Stomach (tissue), 9 donors: ENCODE data around the gene CNR2. TPM values are rescaled to one million over a fixed set of nuclear protein-coding genes. Genes with fewer than 3 reads are reported as not detected.
"Not testable (repeated sequence)": the region's sequence is repeated elsewhere in the genome, so short reads cannot be mapped to it uniquely, and the experiment has no call there.

Experiments
- DNase-seq, 2 donors: peaks; one replicate each; pipeline versions ENCODE4 v3.0.0 to v3.0.0-alpha.2; 2013 to 2019
- H3K27ac ChIP-seq, 5 donors: fragments of 200-600 bp in 4 of 5; sonication (generic) in 4 of 5; one replicate each; pipeline ENCODE4 v1.5.1; 2013 to 2019; ENCODE audit warnings: mild to moderate bottlenecking in 1 of 5, moderate library complexity in 1 of 5
- H3K27me3 ChIP-seq, 3 donors: fragments of 200-600 bp; sonication (generic); one replicate each; pipeline ENCODE4 v1.5.1; 2017 to 2019; ENCODE audit warnings: mixed run types in 1 of 3
- H3K36me3 ChIP-seq, 4 donors: fragments of 200-600 bp; sonication (generic); 1 replicate in 3 of 4; 2 replicates in 1 of 4; pipeline ENCODE4 v1.5.1; 2016 to 2019
- H3K4me1 ChIP-seq, 4 donors: fragments of 200-600 bp; sonication (generic); one replicate each; pipeline ENCODE4 v1.5.1; 2016 to 2019
- H3K4me3 ChIP-seq, 4 donors: fragments of 200-600 bp; sonication (generic) in 3 of 4; one replicate each; pipeline ENCODE4 v1.5.1; 2016 to 2019; ENCODE audit warnings: mild to moderate bottlenecking in 1 of 4
- H3K9me3 ChIP-seq, 4 donors: fragments of 200-600 bp; sonication (generic); one replicate each; pipeline ENCODE4 v1.5.1; 2016 to 2019
- EP300 ChIP-seq: sonication (generic); formaldehyde crosslinking; IDR thresholded peaks from one replicate; pipeline ENCODE4 v1.6.1; 2017; ENCODE audit warnings: antibody characterized with exemption
- POLR2A ChIP-seq, 4 donors: fragments of 450-650 bp; IDR thresholded peaks; one replicate each; pipeline ENCODE4 v1.6.1; 2016; ENCODE audit warnings: antibody characterized with exemption in 4 of 4, control low read depth in 2 of 4, mild to moderate bottlenecking in 1 of 4, moderate library complexity in 1 of 4
- POLR2AphosphoS5 ChIP-seq, 3 donors: sonication (generic); formaldehyde crosslinking; IDR thresholded peaks; one replicate each; pipeline ENCODE4 v1.6.1; 2016; ENCODE audit warnings: antibody characterized with exemption in 3 of 3
- WGBS, 5 donors: extraction: QIAGEN DNeasy Blood & Tissue Kit in 3 of 5; methylation state at CpG; one replicate each; pipeline versions ENCODE4 v1.1.5 to v1.1.7; 2013 to 2018; 5-methylcytosine and 5-hydroxymethylcytosine counted together
- intact Hi-C: fragments of 100-400 bp; cut with DNase I; formaldehyde crosslinking; loops from one replicate; pipeline ENCODE4 v1.15.1; 2023; ENCODE audit warnings: low total_unique reads
- polyA plus RNA-seq, 3 donors: library from polyadenylated mRNA; stranded (reverse); fragments of 200-250 nt; gene quantifications; one replicate each; pipeline ENCODE4 v1.2.3, GENCODE V29; 2013
- total RNA-seq, 5 donors: library from RNA; depleted of rRNA; stranded (reverse); fragments of >200 nt; gene quantifications; one replicate each; pipeline versions ENCODE4 v1.1.0 to v1.2.3, GENCODE V29; 2014 to 2016
- TF ChIP-seq, protein P1 (sequence below), 7 experiments: fragments of 450-650 bp in 4 of 7; fragments of 200-600 bp in 3 of 7; sonication (generic) in 3 of 7; IDR thresholded peaks; one replicate each; pipeline ENCODE4 v1.5.1; 2016 to 2019; ENCODE audit warnings: antibody characterized with exemption in 7 of 7, control low read depth in 2 of 7, mild to moderate bottlenecking in 1 of 7
- donor health status: healthy with polysubstance abuse.
- donor health status: Bipolar disorder and iron deficiency.
- donor health status: healthy.

CNR2 gene
- total and polyA plus RNA-seq, 8 donors, result 0.18 to 0.23 TPM; not detected in 6

DNA sequence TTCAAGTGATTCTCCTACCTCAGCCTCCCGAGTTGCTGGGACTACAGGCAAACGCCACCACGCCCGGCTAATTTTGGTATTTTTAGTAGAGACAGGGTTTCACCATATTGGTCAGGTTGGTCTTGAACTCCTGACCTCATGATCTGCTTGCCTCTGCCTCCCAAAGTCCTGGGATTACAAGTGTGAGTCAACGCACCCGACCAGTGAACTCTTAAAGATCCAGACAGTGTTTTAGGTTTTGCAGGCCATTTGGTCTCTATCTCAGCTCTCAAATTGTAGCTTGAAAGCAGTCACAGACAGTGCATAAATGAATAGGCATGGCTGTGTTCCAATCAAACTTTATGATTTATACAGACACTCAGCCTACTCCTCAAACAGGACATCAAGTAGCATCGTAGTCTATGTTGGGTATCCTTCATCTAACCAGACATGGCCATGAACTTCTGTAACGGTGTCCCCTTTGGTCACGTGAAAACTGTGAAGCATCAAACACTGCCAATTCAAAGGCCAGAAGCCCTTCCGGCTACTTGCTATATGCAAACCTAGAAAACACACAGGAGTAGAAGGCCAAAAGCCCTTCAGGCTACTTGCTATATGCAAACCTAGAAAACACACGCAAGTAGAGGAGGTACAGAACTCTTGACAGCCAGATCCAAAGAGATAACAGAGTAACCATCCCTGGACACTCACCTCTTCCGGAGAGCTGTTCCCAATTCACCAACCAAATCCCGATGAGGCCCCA lies 48.2 kb downstream of the CNR2 start:
- no peak overlapping the region for H3K4me3 ChIP-seq
- H3K9me3 ChIP-seq, result no peaks in the 10 kb centered on the region
- H3K4me1 ChIP-seq, result peaks cover 11 to 38% (median 32%) of the 10 kb centered on the region in 4 donors
- TF ChIP-seq, protein P1, sequence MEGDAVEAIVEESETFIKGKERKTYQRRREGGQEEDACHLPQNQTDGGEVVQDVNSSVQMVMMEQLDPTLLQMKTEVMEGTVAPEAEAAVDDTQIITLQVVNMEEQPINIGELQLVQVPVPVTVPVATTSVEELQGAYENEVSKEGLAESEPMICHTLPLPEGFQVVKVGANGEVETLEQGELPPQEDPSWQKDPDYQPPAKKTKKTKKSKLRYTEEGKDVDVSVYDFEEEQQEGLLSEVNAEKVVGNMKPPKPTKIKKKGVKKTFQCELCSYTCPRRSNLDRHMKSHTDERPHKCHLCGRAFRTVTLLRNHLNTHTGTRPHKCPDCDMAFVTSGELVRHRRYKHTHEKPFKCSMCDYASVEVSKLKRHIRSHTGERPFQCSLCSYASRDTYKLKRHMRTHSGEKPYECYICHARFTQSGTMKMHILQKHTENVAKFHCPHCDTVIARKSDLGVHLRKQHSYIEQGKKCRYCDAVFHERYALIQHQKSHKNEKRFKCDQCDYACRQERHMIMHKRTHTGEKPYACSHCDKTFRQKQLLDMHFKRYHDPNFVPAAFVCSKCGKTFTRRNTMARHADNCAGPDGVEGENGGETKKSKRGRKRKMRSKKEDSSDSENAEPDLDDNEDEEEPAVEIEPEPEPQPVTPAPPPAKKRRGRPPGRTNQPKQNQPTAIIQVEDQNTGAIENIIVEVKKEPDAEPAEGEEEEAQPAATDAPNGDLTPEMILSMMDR (IDR thresholded peaks at IDR 0.05), result no peak
- TF ChIP-seq POLR2A (IDR thresholded peaks at IDR 0.05) (no peak), EP300 (no peak), POLR2AphosphoS5 (IDR thresholded peaks at IDR 0.05) (no peak)
- no peaks in the 10 kb centered on the region for H3K27me3 ChIP-seq
- H3K27ac ChIP-seq, result peak overlapping the region in 1 of 5 donors; percentile 14
- intact Hi-C loops, result no loop called here
- DNase-seq, result no peak
- peaks cover 14 to 53% (median 50%) of the 10 kb centered on the region in 4 donors for H3K36me3 ChIP-seq
- WGBS, 5 donors, result 93 to 98% (median 96%) methylated on average over 13 of the region's 13 CpGs

DNA sequence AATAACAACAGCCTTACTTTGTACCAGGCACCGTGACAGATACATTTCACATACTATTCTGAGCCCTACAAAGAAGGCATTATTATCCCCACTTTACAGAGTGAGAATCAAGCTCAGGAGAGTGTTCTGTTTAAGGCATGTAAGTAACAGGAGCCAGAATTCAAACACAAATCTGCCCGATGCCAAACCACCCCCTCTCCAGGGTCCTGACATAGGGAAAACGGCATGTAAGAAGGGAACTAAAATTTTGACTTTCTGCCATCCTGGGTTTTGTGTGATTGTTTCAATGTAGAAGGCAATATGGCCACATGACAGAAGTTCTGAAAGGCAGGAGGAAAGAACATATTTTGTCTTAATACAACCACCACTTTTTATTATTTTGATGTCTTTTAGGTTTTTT lies 50.5 kb downstream of the CNR2 start:
- WGBS, 5 donors, result 67 to 86% (median 74%) methylated on average over 3 of the region's 3 CpGs
- intact Hi-C loops, result no loop called here
- H3K9me3 ChIP-seq, result no peaks in the 10 kb centered on the region
- H3K27me3 ChIP-seq, result no peaks in the 10 kb centered on the region
- peaks cover 19 to 76% (median 74%) of the 10 kb centered on the region in 4 donors for H3K36me3 ChIP-seq
- TF ChIP-seq POLR2A (IDR thresholded peaks at IDR 0.05) (no peak), EP300 (no peak), POLR2AphosphoS5 (IDR thresholded peaks at IDR 0.05) (no peak)
- TF ChIP-seq, protein P1 (IDR thresholded peaks at IDR 0.05), result no peak
- no peak for DNase-seq
- H3K4me3 ChIP-seq, result no peak overlapping the region
- no peak overlapping the region for H3K27ac ChIP-seq
- peaks cover 11 to 26% (median 22%) of the 10 kb centered on the region in 4 donors for H3K4me1 ChIP-seq

DNA sequence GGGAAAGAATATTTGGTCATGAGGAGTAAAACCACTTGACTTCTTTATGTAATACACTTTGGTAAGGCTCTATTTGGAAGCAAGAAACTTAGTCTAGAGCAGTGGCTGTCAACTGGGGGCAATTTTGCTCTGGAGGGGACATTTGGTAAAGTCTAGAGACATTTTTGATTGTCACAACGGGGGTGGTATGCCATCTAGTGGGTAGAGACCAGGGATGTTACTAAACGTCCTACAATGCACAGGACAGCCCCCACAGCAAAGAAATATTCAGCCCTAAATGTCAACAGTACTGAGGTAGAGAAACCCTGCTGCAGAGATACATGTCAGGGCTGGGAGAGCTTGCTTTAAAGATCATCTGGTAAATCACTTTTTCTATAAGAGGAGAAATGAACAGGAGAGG lies 58.6 kb downstream of the CNR2 start:
- intact Hi-C loops, result no loop called here
- H3K27ac ChIP-seq, result no peak overlapping the region
- H3K9me3 ChIP-seq, result no peaks in the 10 kb centered on the region
- H3K27me3 ChIP-seq, result no peaks in the 10 kb centered on the region
- H3K36me3 ChIP-seq, result peaks cover 18 to 68% (median 60%) of the 10 kb centered on the region in 4 donors
- no peak overlapping the region for H3K4me3 ChIP-seq
- TF ChIP-seq, protein P1 (IDR thresholded peaks at IDR 0.05), result no peak
- TF ChIP-seq POLR2AphosphoS5 (IDR thresholded peaks at IDR 0.05) (no peak), POLR2A (IDR thresholded peaks at IDR 0.05) (no peak), EP300 (no peak)
- DNase-seq, result no peak
- 19 to 37% (median 34%) methylated on average over 2 of the region's 2 CpGs for WGBS, 5 donors
- H3K4me1 ChIP-seq, result no peaks in the 10 kb centered on the region

DNA sequence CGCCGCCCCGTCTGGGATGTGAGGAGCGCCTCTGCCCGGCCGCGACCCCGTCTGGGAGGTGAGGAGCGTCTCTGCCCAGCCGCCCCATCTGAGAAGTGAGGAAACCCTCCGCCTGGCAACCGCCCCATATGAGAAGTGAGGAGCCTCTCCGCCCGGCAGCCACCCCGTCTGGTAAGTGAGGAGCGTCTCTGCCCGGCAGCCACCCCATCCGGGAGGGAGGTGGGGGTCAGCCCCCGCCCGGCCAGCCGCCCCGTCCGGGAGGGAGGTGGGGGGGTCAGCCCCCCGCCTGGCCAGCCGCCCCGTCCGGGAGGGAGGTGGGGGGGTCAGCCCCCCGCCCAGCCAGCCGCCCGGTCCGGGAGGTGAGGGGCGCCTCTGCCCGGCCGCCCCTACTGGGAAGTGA lies 60.0 kb downstream of the CNR2 start:
- intact Hi-C loops, DNase-seq, H3K4me3 ChIP-seq: not testable (repeated sequence)

DNA sequence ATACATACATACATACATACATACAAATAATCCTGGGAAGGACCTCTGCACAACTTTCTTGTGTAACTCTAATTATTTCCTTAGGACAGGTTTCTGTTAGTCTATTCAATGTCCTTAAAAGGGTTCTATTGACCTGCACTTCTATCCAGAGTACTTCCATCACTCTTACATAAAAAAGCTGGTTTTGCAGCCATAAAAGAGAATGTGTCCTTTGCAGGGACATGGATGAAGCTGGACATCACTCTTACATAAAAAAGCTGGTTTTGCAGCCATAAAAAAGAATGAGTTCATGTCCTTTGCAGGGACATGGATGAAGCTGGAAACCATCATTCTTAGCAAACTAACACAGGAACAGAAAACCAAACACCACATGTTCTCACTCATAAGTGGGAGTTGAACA lies 61.8 kb downstream of the CNR2 start:
- H3K4me1 ChIP-seq, DNase-seq, H3K27ac ChIP-seq, H3K9me3 ChIP-seq, H3K4me3 ChIP-seq, H3K27me3 ChIP-seq, intact Hi-C loops: not testable (repeated sequence)
- H3K36me3 ChIP-seq, result peaks cover 24 to 66% (median 56%) of the 10 kb centered on the region in 4 donors

More for the DNA sequence above, 60.0 kb downstream of the CNR2 start:
- not testable (repeated sequence) for H3K9me3 ChIP-seq, H3K27me3 ChIP-seq, H3K4me1 ChIP-seq, H3K27ac ChIP-seq
- 93 to 96% (median 95%) methylated on average over 10 to 26 of the region's 34 CpGs; no CpG with 5 or more reads in 1 of the 5 donors for WGBS, 5 donors
- H3K36me3 ChIP-seq, result peaks cover 19 to 66% (median 56%) of the 10 kb centered on the region in 4 donors
